Osteocyte (in vitro differentiated cells): ENCODE data around the gene ANKEF1. TPM values are rescaled to one million over a fixed set of nuclear protein-coding genes. Genes with fewer than 3 reads are reported as not detected.
"Not testable (repeated sequence)": the region's sequence is repeated elsewhere in the genome, so short reads cannot be mapped to it uniquely, and the experiment has no call there.

Experiments
- DNase-seq: peaks from one replicate; pipeline ENCODE4 v3.0.0; 2021; ENCODE audit warnings: mixed read lengths; ENCODE audit not compliant: unreplicated experiment; ENCODE audit errors: extremely low spot score
- H3K27ac Mint-ChIP-seq: one replicate; pipeline ENCODE4 v1.8.0; 2021; ENCODE audit warnings: mild to moderate bottlenecking, mixed read lengths; ENCODE audit not compliant: unreplicated experiment
- H3K27me3 Mint-ChIP-seq: one replicate; pipeline ENCODE4 v1.8.0; 2021; ENCODE audit warnings: mixed read lengths; ENCODE audit not compliant: unreplicated experiment
- H3K36me3 Mint-ChIP-seq: one replicate; pipeline ENCODE4 v1.8.0; 2021; ENCODE audit warnings: mixed read lengths; ENCODE audit not compliant: unreplicated experiment
- H3K4me1 Mint-ChIP-seq: one replicate; pipeline ENCODE4 v1.8.0; 2021; ENCODE audit warnings: mixed read lengths; ENCODE audit not compliant: unreplicated experiment
- H3K4me3 Mint-ChIP-seq: one replicate; pipeline ENCODE4 v1.8.0; 2021; ENCODE audit warnings: mild to moderate bottlenecking, moderate library complexity, mixed read lengths; ENCODE audit not compliant: unreplicated experiment
- H3K9me3 Mint-ChIP-seq: one replicate; pipeline ENCODE4 v1.8.0; 2021; ENCODE audit warnings: mixed read lengths; ENCODE audit not compliant: unreplicated experiment
- CTCF ChIP-seq: fragments of 200-600 bp; sonication (generic); IDR thresholded peaks from 2 replicates; pipeline ENCODE4 v1.5.0; 2021; ENCODE audit warnings: antibody characterized with exemption, mild to moderate bottlenecking, moderate library complexity
- total RNA-seq: library from RNA; stranded (reverse); gene quantifications from 2 replicates; pipeline ENCODE4 v1.2.1, GENCODE V29; 2021

The ANKEF1 gene
- total RNA-seq, 1 donor from 2014 or later, result 0.30 TPM

DNA sequence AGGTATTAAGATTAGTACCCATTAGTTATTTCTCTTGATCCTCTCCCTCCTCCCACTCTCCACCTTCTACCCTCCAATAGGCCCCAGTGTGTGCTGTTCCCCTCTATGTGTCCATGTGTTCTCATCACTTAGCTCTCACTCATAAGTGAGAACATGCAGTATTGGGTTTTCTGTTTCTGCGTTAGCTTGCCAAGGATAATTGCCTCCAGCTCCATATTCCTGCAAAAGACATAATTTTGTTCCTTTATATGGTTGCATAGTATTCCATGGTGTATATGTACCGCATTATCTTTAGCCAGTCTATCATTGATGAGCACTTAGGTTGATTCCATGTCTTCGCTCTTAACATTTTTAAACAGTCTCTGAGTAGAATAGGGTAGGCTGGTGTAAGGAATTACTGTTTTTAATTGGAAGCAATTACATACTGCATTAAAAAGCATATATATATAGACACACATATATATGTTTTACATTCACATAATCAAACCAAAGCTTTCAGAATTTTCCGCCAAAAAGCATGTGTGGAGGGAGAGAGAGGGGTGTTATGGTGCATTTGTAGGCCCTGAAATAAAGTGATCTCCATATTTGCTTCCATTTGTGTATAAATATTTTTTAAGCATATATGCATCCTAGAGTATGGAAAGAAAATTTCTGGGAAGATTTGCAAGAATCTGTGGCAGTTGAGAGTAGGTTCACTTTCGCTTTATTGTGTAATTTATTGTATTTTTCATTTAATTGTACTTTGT is 709 bp upstream of the ANKEF1 start:
- H3K27me3 Mint-ChIP-seq, result peaks cover 21% of the 10 kb centered on the region
- H3K4me3 Mint-ChIP-seq, result peak overlapping the region; percentile 36
- no peaks in the 10 kb centered on the region for H3K9me3 Mint-ChIP-seq
- DNase-seq, result no peak
- H3K4me1 Mint-ChIP-seq, result no peaks in the 10 kb centered on the region
- H3K36me3 Mint-ChIP-seq, result no peaks in the 10 kb centered on the region
- H3K27ac Mint-ChIP-seq, result no peak overlapping the region
- TF ChIP-seq CTCF, result no peak

DNA sequence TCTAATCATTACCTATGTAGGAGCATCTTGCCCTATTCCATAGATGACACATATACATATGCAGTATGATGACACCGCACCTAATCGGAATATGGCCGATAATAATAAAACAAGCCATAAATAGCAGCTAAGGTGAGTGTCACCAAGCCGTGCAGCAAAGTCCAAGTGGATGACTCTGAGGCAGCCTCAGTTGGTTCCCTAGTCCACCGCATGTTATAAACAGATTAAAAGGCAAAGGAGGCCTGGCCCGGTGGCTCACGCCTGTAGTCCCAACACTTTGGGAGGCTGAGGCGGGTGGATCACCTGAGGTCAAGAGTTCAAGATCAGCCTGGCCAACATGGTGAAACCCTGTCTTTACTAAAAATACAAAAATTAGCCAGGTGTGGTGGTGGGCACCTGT is 1.5 kb downstream of the ANKEF1 start:
- H3K4me3 Mint-ChIP-seq, H3K9me3 Mint-ChIP-seq, H3K27ac Mint-ChIP-seq, H3K27me3 Mint-ChIP-seq, H3K36me3 Mint-ChIP-seq, DNase-seq, H3K4me1 Mint-ChIP-seq: not testable (repeated sequence)

GRCh38 chr20:10040070-10040975 is 5.5 kb downstream of the ANKEF1 start:
- Mint-ChIP-seq H3K4me3 (no peak overlapping the region), H3K27me3 (no peaks in the 10 kb centered on the region), H3K4me1 (peaks cover 3% of the 10 kb centered on the region), H3K27ac (no peak overlapping the region), H3K9me3 (no peaks in the 10 kb centered on the region), H3K36me3 (no peaks in the 10 kb centered on the region)
- TF ChIP-seq CTCF, result no peak
- no peak for DNase-seq

DNA sequence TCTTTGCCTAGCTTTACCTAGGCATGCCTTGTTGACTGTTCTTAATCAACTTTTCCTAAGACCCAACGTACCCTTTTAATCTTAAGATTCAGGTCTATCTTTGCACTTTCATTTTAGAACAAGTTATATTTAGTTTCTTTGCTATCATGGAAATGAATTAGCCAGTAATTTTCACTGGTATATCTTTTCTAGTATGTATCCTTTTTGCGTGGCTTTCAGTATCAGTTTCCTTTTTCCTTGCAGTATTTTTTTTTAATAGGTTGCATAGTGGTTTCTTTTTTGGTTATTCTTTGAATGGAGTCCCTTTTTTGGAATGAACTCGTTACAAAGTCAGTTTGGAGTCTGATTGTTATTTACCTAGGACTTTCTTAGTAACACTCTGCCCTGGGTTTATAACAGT is 7.3 kb downstream of the ANKEF1 start:
- TF ChIP-seq CTCF, result no peak
- no peaks in the 10 kb centered on the region for H3K9me3 Mint-ChIP-seq
- no peaks in the 10 kb centered on the region for H3K36me3 Mint-ChIP-seq
- H3K27ac Mint-ChIP-seq, result no peak overlapping the region
- H3K4me3 Mint-ChIP-seq, result no peak overlapping the region
- no peaks in the 10 kb centered on the region for H3K27me3 Mint-ChIP-seq
- no peak for DNase-seq
- H3K4me1 Mint-ChIP-seq, result peaks cover 3% of the 10 kb centered on the region

DNA sequence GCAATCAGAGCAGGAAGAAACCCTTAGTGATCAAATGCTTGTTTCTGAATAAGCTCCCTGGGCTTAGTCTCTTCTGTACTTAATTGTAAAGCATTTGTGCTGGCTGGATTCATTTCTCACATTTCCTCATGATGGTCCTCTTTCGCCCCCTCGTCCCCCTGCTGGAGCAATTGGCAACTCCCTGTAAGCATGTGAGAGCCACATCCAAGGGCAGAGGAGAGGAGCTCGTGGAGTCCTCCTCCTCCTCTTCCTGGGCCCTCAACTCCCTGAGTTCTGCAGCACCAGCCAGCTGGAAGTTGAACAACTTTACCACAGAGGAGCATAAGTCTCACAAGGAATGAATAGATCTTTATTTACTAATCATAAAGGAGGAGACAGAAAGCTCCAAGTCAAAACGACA is 12.6 kb downstream of the ANKEF1 start:
- TF ChIP-seq CTCF, result no peak
- no peak overlapping the region for H3K27ac Mint-ChIP-seq
- no peaks in the 10 kb centered on the region for H3K4me1 Mint-ChIP-seq
- H3K27me3 Mint-ChIP-seq, result no peaks in the 10 kb centered on the region
- DNase-seq, result no peak
- no peak overlapping the region for H3K4me3 Mint-ChIP-seq
- no peaks in the 10 kb centered on the region for H3K9me3 Mint-ChIP-seq
- no peaks in the 10 kb centered on the region for H3K36me3 Mint-ChIP-seq
